ENCODE results near the gene SAG.
A peak's percentile ranks its signal among the peaks of the same experiment; 100 is the strongest.

Gene SAG

DNA sequence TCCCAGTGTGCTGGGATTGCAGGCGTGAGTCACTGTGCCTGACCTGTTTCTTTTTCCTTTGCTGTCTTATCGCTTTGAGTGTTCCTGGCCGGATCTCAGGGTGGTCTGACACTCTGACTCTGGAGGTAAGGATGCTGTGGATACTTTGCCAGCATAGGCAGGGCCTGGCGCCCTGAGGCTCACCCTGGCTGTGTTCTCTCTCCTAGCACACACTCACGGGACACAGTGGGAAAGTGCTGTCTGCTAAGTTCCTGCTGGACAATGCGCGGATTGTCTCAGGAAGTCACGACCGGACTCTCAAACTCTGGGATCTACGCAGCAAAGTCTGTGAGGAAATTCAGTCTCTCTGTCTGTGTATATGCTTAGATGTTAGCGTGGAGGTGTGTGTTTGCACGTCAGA is 18.0 kb upstream of the SAG start:
- no peak for DNase-seq

DNA sequence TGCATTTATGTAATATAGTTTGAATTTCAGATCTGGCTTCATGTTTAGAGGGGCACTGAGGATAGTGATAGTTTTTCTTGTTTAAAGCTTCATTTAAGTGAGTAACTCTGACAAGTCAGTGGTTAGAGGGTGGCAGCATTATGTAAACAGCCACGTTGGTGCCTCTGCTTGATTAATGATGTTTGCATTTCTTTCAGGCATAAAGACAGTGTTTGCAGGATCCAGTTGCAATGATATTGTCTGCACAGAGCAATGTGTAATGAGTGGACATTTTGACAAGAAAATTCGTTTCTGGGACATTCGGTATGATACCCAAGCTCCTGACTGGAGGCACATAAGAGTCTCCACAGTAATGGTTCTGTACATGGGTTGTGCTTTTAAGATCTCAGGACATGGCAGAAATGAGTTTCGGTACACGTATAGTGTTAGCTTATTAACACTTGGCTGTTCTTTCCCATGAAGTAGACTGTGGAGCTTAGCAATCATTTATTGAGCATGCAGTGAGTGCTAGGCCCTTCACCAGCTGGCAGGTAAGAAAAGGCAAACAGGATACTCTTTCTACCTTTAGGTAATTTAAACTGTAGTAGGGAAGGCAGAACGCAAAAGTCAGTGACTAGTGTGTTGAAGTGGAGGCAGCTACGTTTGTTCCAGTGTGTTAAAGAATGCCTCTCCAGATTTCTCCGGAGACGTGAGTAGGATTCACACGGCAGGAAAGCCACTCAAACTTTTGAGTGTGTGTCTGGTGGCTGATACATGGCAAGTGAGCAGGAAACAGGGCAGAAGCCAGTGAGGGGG is 17.4 kb upstream of the SAG start:
- no peak for DNase-seq

DNA sequence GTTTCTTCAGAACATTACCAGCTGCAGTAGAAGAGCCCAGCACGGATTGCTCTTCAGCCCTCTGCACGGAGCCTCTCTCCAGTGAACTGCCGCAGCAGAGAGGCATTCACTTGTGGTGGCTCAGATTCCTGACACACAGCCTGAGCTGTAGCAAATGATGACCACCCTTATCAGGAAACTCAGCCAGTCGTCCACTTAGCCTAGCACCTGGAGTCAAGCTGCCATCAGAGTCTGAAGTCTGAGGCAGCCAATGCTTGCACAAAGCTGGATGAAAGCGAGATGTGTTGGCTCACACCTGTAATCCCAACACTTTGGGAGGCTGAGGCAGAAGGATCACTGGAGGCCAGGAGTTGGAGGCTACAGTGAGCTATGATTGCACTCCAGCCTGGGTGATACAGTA is 11.7 kb upstream of the SAG start:
- no peak for DNase-seq

DNA sequence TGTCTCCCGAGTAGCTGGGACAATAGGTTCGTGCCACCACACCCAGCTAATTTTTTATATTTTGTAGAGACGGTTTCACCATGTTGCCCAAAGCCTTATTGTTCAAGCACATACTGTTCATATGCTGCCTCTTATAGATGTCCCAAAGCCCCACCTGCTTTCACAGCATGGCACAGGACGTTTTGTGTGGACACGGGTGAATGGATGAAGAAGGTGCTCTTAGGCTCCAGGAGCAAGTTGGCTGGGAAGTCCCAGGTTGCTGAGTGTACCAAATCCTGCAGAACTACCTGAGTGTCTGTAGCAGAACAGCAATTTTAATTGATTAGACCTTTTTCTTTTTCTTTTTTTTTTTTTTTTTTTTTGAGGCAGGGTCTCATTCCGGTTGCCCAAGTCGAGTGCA is 10.5 kb upstream of the SAG start:
- no peak for DNase-seq

DNA sequence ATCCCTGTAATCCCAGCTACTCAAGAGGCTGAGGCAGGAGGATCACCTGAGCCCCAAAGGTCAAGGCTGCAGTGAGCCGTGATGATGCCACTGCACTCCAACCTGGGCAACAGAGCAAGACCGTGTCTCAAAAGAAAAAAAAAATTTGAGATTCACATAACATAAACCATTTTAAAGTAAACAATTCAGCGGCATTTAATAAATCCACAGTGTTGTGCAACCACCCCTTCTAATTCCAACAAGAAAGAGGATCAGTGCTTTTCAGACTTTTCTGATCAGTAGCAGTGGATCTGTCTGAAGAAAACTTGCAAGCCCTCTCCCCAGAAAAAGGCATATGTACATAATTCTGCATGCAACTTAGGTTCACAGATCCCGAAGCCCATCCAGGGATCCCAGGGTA is 7.2 kb upstream of the SAG start:
- DNase-seq = no peak

DNA sequence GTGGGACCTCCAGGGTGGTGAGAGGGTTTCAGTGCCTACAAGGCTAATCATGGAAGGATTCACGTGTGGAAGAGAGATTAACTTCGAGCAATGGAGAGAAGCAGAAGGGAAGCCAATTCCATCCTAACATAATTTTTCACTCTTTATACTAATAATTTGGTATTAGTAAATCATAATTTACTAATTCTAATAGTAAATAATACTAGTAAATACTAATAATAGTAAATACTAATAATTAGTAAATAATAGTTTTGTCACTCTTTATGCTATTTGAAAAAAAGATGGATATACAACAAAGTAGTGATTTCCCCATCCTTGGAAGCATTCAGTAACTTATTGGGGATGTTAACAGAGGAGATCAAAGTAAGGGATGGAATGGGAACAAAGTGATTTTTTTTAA is 6.4 kb upstream of the SAG start:
- DNase-seq = no peak

DNA sequence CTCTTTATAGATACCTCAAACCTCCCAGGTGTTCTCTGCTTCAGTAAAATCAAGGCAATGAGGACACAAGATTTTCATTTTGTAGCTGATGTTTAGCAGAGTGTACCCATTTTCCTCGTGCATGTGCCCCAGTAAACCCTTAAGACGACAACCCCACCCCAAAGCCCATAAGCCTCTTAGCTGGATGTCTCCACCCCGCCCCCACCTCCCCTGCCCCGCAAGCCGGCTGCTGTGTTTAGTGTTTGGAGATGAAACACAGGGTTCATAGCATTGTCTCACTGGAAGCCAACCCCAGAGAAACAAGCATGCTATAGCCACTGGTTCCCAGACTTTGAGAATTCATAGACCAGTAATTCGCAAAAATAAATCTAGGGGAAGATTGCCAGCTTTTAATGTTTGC is 5.8 kb upstream of the SAG start:
- DNase-seq = no peak

DNA sequence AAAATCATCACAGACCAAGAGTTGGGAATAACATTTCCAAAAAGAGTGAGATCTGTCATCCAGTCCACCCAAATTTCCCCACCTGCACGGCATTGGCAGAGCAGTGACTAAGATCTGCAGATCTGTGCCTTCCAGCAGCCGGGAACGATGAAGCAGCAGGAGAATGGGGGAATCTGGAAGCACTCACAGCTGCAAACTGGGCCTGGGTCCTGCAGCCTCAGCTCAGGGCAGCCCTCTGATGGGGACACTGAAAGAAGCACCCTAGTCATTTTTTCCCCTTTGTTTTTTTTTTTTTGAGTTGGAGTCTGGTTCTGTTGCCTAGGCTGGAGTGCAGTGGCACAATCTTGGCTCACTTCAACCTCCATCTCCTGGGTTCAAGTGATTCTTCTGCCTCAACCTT is 4.4 kb upstream of the SAG start:
- no peak for DNase-seq

DNA sequence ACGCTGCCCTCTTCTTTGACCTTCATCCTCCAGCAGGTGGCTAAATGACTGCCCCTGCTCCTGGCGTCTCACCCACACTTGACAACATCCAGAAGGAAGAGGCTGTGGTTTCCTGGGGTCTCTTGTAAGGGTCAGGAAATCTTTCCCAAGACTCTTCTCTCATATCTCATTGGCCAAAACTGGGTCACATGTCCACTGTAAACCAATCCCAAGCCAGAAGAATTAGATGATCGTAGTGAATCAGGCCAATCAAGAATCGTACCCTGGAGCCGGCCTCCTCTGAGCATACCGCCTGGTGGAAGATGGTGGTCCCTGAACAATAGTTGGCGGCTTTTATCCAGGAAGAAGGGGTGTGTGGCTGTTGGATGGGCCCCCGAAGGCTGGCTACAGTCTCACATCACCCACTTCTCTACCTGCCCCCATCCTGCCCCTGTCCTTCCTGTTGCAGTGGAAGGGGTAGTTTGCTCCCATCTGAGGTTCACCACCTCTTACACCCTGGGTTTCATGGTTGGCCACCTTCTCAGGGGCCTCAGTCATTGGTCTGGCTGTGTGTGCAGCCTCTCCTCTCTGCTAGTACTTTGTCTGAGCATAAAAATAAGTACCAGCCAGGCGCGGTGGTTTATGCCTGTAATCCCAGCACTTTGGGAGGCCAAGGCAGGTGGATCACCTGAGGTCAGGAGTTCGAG is 3.8 kb downstream of the SAG start:
- DNase-seq = no peak

DNA sequence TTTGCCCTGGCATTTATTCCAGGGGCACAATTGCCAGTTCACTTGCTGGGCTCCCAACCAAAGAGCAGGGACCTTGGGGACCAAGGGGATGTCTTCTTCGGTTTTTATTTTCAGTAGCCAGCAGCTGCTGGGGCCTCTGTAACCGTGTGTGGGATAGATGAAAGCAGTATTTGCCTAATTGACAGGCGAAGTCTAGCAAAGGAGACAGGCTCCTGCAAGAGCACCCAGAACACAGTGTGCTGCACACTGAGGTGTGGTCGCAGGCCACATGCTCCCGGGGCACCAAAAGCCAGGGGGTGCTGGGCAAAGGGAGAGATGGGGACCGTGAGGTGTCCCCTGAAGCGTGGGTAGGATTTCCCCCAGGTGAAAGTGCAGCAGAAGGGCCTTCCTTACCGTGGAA is 5.3 kb downstream of the SAG start:
- DNase-seq = no peak

DNA sequence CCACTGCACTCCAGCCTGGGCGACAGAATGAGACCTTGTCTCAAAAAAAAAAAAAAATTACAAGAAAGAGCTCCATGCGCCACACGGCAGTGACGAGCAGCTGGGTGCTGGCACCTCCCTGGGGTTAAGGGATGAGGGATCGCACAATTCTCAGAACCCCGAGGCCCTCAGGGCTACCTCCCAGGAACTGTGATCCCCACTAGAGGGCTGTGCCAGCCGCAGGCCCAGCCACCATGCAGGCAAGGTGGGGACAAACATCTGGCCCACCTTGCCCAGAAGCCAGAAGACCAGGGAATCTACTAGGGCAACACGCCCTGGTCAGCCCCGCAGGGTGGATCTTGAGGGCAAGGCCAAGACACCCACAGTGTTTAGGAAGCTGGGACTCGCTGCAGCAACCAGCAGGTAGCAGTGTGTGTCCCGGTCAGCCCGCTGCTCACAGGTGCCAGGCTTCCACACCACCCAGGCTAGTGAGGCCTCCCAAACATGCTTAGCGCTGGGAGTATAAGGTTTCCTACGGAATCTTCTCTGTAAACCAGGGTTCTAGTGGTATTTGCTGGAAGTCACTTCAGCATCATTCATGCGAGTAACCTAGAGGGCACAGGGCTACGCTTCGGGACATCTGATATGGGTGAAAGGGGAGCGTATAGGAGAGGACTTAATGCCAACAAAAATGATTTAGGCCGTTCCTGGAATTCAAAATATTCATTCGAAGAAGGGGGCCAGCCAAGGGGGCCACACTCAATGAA is 6.7 kb downstream of the SAG start:
- DNase-seq = no peak

DNA sequence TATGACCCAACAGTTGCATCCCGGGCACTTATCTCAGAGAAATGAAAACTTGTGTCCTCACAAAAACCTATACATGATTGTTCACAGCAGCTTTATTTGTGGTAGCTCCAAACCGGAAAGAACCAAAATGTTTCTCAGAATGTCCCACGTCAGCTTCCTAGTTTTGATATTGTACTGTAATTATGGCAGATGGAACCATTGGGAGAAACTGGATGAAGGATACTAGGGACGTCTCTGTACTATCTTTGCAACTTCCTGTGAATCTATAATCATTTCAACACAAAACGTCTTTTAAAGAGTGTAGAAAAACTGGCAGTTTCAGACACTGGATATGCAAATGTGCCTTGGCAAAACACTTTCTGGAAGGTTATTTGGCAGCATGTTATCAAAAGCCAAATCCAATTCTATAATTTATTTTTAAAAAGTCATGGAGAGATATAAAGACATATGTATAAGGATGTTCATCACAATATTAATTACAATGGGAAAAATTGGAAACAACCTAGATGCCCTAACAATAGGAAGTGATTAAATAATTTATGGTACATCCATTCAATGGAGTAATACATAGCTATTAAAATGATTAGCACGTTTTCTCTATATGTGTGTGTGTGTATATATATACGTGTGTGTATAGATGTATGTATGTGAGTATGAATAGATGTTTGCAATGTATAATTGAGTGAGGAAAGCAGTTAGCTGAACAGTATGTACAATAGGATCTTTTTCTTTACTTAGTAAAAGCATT is 9.8 kb downstream of the SAG start:
- DNase-seq = no peak

DNA sequence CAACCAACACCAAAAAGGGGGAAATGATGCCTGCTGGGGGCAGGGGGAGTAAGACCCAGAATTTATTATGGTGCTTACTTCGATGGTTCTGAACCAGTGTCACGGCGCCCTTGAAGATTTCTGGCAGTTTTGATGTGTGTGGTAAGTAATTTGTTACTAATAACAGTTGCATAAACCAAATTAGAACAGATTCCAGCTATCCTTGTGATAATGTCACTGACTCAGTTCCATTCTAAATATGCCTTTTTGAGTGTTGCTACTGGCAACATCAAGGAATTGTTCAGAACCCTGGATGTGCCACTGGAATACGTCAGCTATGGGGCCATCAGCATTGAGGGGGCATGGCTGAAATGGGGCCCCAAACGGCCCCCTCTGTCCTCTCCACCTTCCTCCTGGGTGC is 11.6 kb downstream of the SAG start:
- no peak for DNase-seq

DNA sequence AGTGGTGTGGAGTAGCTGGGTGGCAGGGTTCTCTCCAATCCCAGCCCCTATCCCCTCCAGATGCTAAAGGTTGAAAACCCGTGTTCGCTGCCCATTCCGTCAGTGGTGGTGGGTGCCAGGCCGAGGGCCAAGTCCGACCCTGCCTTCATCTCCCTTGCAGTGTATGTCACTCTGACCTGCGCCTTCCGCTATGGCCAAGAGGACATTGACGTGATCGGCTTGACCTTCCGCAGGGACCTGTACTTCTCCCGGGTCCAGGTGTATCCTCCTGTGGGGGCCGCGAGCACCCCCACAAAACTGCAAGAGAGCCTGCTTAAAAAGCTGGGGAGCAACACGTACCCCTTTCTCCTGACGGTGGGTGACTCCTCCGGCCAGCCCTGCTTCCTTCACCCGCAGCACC is 12.9 kb downstream of the SAG start:
- DNase-seq = no peak

DNA sequence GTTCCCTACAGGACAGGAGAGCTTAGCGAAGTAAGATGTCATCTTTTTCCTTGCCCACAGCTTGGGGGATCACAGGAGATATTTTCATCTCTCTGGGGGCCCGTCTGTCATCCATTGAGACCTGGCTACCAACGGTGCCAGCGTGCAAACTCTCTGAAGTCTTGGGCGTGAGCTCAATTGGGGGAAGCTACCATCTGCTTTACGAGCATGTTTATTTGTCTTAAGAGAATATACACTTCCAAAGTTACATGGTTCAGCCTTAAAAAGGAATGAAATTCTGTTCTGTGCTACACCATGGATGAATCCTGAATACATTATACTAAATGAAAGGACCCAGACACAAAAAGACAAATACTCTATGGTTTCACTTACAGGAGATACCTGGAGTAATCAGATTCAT is 13.6 kb downstream of the SAG start:
- no peak for DNase-seq

DNA sequence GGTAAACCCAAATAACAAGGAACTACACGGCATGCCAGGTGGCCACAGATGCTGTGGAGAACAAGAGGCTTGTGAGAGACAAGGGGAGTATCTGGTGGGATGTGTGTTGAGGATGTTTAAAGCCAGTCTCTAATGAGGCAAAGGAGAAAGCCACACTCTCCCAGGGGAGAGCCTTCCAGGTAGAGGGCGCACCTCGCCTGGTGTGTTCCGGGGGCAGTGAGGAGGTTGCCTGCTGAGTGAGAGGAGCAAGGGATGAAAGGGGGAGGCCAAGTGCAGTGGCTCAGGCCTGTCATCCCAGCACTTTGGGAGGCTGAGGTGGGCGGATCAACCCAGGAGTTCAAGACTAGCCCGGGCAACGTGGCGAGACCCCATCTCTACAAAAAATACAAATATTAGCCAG is 16.2 kb downstream of the SAG start:
- no peak for DNase-seq

DNA sequence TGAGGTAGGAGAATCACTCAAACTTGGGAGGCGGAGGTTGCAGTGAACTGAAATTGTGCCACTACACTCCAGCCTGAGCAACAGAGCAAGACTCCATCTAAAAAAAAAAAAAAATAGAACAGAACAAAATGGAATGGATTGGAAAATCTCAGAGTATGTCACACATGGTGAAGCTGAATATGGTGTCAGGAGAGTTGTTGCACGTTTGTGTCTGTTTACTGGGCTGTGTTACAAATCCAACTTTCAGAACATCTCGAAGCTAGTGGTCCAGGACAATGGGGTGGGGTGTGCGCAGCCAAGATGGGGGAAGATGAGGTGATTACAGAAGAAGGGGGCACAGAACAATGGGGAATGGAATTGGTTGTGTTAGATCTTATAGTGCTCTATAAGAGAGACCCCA is 17.6 kb downstream of the SAG start:
- no peak for DNase-seq

DNA sequence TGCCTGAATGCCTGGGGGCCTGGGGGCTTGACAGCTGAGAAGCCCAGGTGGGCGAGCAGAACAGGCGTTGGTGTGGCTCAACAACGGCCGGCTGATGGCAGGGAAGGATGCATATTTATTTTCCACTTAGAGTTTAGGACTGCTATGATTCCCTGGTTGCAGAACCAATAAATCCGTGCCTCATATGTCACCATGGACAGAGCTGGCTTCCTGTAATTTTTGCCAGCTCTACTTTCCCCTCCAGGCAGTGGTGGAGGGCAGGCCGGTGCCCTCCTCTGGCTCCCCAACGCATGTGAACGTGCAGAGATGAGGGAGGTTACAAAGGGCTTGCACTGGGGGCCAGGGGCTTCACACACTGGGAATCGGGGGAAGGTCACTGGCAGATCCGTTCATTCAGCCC is 18.2 kb downstream of the SAG start:
- no peak for DNase-seq

DNA sequence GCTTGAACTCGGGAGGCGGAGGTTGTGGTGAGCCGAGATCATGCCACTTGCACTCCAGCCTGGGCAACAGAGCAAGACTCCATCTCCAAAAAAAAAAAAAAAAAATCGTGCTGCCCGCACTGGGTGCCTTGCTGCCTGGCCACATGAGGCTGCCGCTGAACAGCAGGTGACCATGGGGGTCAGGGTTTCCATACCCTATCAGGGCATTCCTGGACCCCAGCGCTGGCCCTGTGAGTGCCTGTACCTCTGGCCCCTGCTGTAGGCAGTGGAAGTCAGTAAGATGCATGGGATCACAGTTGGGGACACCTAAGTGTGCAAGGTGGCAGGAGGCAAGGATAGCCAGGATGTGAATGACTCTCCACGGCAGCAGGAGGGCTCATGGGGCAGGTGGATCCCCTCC is 18.9 kb downstream of the SAG start:
- no peak for DNase-seq

DNA sequence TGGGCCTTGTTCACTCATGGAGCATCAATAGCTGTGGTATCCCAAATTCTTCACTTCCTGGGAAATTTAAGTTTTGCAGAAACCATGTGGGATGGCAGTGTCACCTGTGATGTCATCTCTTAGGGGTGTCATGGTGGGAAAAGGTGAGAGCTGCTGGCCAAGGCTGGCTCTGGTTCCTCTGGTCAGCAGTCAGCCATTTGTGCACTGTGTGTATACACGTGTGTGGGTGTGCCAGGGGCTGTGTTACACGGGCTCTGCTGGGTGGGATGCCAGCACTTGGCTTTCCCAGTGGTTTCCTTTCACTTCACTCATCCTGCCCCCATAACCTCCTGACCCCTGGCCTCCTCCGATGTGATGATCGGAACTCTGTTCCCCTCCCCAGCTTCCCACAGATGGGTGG is 21.3 kb downstream of the SAG start:
- DNase-seq = no peak

DNA sequence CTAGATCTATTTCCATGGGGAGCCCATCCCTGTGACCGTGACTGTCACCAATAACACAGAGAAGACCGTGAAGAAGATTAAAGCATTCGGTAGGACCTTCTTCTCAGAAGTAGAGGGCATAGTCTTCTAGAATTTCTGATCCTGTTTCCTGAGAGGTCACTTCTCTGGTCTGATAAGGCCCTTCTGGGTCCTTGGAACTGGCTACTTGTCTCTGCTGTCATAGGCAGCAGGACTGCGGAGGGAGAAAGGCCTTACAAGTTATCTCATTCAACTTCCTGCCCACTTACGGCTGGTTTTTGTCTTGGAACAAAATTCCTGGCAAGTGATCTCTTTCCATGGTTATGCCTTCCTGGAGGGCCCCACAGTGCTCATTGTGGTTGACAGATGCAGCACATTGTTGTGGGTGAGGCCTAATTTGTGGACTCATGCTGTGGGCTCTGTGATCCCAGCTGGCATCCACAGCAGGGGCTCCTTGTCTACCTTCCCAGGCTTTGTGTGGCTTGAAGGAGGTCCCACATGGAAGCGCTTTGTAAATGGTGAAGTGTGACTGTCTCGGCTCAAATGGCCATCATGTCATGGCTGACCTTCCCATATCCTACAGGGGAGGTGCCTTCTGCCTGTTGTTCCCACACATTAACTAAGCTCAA is 22.0 kb downstream of the SAG start:
- peak; percentile 53 for DNase-seq

DNA sequence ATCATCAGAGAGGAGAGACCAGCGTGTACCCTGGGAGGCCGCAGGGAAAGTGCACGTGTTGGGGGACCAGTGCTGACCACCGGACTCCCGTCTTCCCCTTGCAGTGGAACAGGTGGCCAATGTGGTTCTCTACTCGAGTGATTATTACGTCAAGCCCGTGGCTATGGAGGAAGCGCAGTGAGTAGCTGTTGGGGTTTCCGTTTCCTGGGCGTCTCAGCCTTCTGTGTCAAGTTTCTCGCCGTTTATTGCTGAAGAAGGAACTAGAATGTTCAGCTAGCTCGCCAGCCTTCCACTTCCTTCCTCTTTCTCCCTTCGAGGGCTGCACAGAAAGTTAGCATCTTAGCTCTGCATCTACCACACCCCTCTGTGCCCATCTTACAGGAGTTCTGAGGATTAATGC is 23.9 kb downstream of the SAG start:
- DNase-seq = no peak

DNA sequence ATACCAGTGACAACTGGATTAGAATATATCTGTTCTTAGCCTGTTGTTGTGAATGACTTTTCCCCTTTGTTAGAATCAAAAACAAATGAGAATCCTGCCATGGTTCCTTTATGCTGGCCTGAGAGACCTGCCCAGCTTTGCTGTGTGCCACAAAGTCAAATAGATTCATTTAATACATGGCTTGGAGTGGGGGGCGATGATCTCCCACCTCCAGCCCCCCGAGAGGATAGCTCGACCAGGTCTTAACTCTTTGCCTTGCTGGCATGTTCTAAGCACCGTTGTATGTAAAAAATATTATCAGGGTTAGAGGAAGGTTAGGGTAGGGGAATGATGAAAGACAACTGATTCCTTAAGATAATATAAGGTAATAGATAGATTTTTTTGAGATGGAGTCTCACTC is 24.5 kb downstream of the SAG start:
- no peak for DNase-seq
